CD14-positive monocyte (primary cell): ENCODE results near the gene WDFY4. TPM values are rescaled to one million over a fixed set of nuclear protein-coding genes. Genes with fewer than 3 reads are reported as not detected.

ENCODE experiments used
- DNase-seq, 3 donors: peaks; one replicate each; pipeline ENCODE4 v3.0.0-alpha.2; 2011 to 2022
- H2AFZ ChIP-seq: 2 replicates; pipeline ENCODE4 v1.6.0; 2012; ENCODE audit warnings: mild to moderate bottlenecking, low read depth, low read length, inconsistent platforms; ENCODE audit not compliant: insufficient read depth, poor library complexity, severe bottlenecking
- H3K27ac ChIP-seq, 2 donors: 1 replicate in 1 of 2; 2 replicates in 1 of 2; pipeline ENCODE4 v1.5.1; 2012 to 2013; ENCODE audit warnings: low read length in 2 of 2, control low read depth in 1 of 2, inconsistent platforms in 1 of 2, low read depth in 1 of 2, mild to moderate bottlenecking in 1 of 2
- H3K27me3 ChIP-seq, 2 donors: one replicate each; pipeline versions ENCODE4 v1.6.0 to v1.6.1; 2011 to 2013; ENCODE audit warnings: low read length in 2 of 2; ENCODE audit not compliant: control insufficient read depth in 2 of 2, insufficient read depth in 2 of 2
- H3K36me3 ChIP-seq, 2 donors: replicated peaks in 1 of 2; 1 replicate in 1 of 2; 2 replicates in 1 of 2; pipeline versions ENCODE4 v1.5.1 to v1.6.1; 2012 to 2013; ENCODE audit warnings: low read length in 2 of 2, control low read depth in 1 of 2, inconsistent platforms in 1 of 2, mild to moderate bottlenecking in 1 of 2; ENCODE audit not compliant: insufficient read depth in 2 of 2, control insufficient read depth in 1 of 2
- H3K4me1 ChIP-seq, 2 donors: 1 replicate in 1 of 2; 2 replicates in 1 of 2; pipeline versions ENCODE4 v1.5.1 to v1.6.1; 2012 to 2013; ENCODE audit warnings: low read length in 2 of 2, control low read depth in 1 of 2, inconsistent platforms in 1 of 2, mild to moderate bottlenecking in 1 of 2, moderate library complexity in 1 of 2; ENCODE audit not compliant: insufficient read depth in 2 of 2, control insufficient read depth in 1 of 2
- H3K4me2 ChIP-seq: replicated peaks from 2 replicates; pipeline ENCODE3; 2012; ENCODE audit warnings: low read length, moderate library complexity, mild to moderate bottlenecking; ENCODE audit not compliant: poor library complexity, severe bottlenecking; ENCODE audit errors: extremely low read depth
- H3K4me3 ChIP-seq, 3 experiments: fragments of 200-600 bp in 1 of 3; sonication (generic) in 1 of 3; replicated peaks in 1 of 3; 1 replicate in 2 of 3; 2 replicates in 1 of 3; pipeline ENCODE4 v1.5.1; 2011 to 2013; ENCODE audit warnings: low read length in 3 of 3, mild to moderate bottlenecking in 3 of 3, control low read depth in 2 of 3, low read depth in 2 of 3, inconsistent platforms in 1 of 3, moderate library complexity in 1 of 3
- H3K79me2 ChIP-seq: 2 replicates; pipeline ENCODE4 v1.6.0; 2012; ENCODE audit warnings: mild to moderate bottlenecking, control low read depth, inconsistent platforms, low read length, moderate library complexity; ENCODE audit not compliant: insufficient read depth
- H3K9ac ChIP-seq: 2 replicates; pipeline ENCODE4 v1.6.0; 2017; ENCODE audit warnings: low read length, mild to moderate bottlenecking; ENCODE audit not compliant: insufficient read depth, poor library complexity, severe bottlenecking
- H3K9me3 ChIP-seq, 2 donors: replicated peaks in 1 of 2; 1 replicate in 1 of 2; 2 replicates in 1 of 2; pipeline versions ENCODE4 v1.5.1 to v1.6.1; 2012 to 2013; ENCODE audit warnings: low read length in 2 of 2, control low read depth in 1 of 2; ENCODE audit not compliant: control insufficient read depth in 1 of 2, insufficient read depth in 1 of 2
- H4K20me1 ChIP-seq: 2 replicates; pipeline ENCODE4 v1.6.0; 2012; ENCODE audit warnings: mild to moderate bottlenecking, low read length, control low read depth, moderate library complexity; ENCODE audit not compliant: insufficient read depth
- H3K27ac Mint-ChIP-seq, 7 donors: one replicate each; pipeline ENCODE4 v1.8.0; 2020; ENCODE audit warnings: mild to moderate bottlenecking in 7 of 7, mixed read lengths in 7 of 7, moderate library complexity in 6 of 7, inconsistent platforms in 2 of 7
- H3K27me3 Mint-ChIP-seq, 3 donors: one replicate each; pipeline ENCODE4 v1.8.0; 2021 to 2022; ENCODE audit warnings: low read depth in 3 of 3, mild to moderate bottlenecking in 3 of 3, mixed read lengths in 3 of 3, moderate library complexity in 3 of 3, inconsistent platforms in 1 of 3
- H3K36me3 Mint-ChIP-seq, 2 donors: one replicate each; pipeline ENCODE4 v1.8.0; 2020; ENCODE audit warnings: mixed read lengths in 2 of 2, inconsistent platforms in 1 of 2, mild to moderate bottlenecking in 1 of 2
- H3K4me1 Mint-ChIP-seq: one replicate; pipeline ENCODE4 v1.8.0; 2020; ENCODE audit warnings: mild to moderate bottlenecking, mixed read lengths
- H3K4me3 Mint-ChIP-seq, 2 donors: one replicate each; pipeline ENCODE4 v1.8.0; 2020; ENCODE audit warnings: mild to moderate bottlenecking in 2 of 2, mixed read lengths in 2 of 2, moderate library complexity in 1 of 2
- H3K9me3 Mint-ChIP-seq, 7 donors: one replicate each; pipeline ENCODE4 v1.8.0; 2020 to 2022; ENCODE audit warnings: mixed read lengths in 7 of 7, mild to moderate bottlenecking in 6 of 7, moderate library complexity in 6 of 7, inconsistent platforms in 2 of 7
- CTCF ChIP-seq: fragments of 200-600 bp; IDR thresholded peaks from one replicate; pipeline ENCODE4 v1.8.0; 2022; ENCODE audit warnings: antibody characterized with exemption, mild to moderate bottlenecking
- WGBS: methylation state at CpG from one replicate; pipeline ENCODE4 v1.1.5; 2013; ENCODE audit warnings: missing lambda C conversion rate; ENCODE audit not compliant: insufficient coverage; 5-methylcytosine and 5-hydroxymethylcytosine counted together
- intact Hi-C, 2 donors: fragments of 100-400 bp; cut with micrococcal nuclease; formaldehyde crosslinking; loops; one replicate each; pipeline versions ENCODE4 v1.15.0 to v1.15.1; 2023
- polyA plus RNA-seq, 3 donors: library from polyadenylated mRNA; depleted of rRNA in 1 of 3; unstranded in 2 of 3; stranded (reverse) in 1 of 3; fragments of 300-500 nt in 2 of 3; fragments of >200 nt in 1 of 3; fragmentation: Illumina TruSeq in 2 of 3; gene quantifications; 1 replicate in 2 of 3; 2 replicates in 1 of 3; pipeline ENCODE4 v1.2.3, GENCODE V29; 2012 to 2021

WDFY4 gene
- polyA plus RNA-seq, 3 donors, result 7.5 to 36.1 (median 9.8) TPM

GRCh38 chr10:48834189-48834965, 149.7 kb downstream of the WDFY4 start:
- Histone ChIP-seq H3K4me3 (no peak overlapping the region), H3K79me2 (no peaks in the 10 kb centered on the region), H3K9me3 (no peaks in the 10 kb centered on the region), H3K36me3 (peaks cover 94 to 100% of the 10 kb centered on the region in 2 donors), H3K9ac (no peak overlapping the region), H3K4me2 (no peak overlapping the region), H3K4me1 (no peaks in the 10 kb centered on the region), H3K27ac (no peak overlapping the region), H3K27me3 (no peaks in the 10 kb centered on the region), H4K20me1 (no peaks in the 10 kb centered on the region), H2AFZ (no peak overlapping the region)
- Mint-ChIP-seq H3K9me3 (peaks cover 0 to 6% (median 4%) of the 10 kb centered on the region in 7 donors), H3K36me3 (peaks cover 89 to 97% of the 10 kb centered on the region in 2 donors), H3K27ac (no peak overlapping the region), H3K4me3 (no peak overlapping the region), H3K4me1 (no peaks in the 10 kb centered on the region), H3K27me3 (peaks cover 0 to 5% (median 0%) of the 10 kb centered on the region in 3 donors)
- WGBS, result 93% methylated on average over 2 of the region's 2 CpGs
- no peak for DNase-seq
- intact Hi-C loops, result no loop called here
- no peak for TF ChIP-seq CTCF

GRCh38 chr10:48835781-48836180, 151.1 kb downstream of the WDFY4 start:
- peaks cover 0 to 3% (median 0%) of the 10 kb centered on the region in 3 donors for H3K27me3 Mint-ChIP-seq
- Histone ChIP-seq H4K20me1 (no peaks in the 10 kb centered on the region), H3K36me3 (peaks cover 95 to 100% of the 10 kb centered on the region in 2 donors), H3K79me2 (no peaks in the 10 kb centered on the region), H3K4me1 (no peaks in the 10 kb centered on the region), H3K4me2 (no peak overlapping the region), H3K9me3 (no peaks in the 10 kb centered on the region), H3K4me3 (no peak overlapping the region), H3K9ac (no peak overlapping the region), H2AFZ (no peak overlapping the region), H3K27ac (no peak overlapping the region), H3K27me3 (no peaks in the 10 kb centered on the region)
- DNase-seq, result no peak
- H3K9me3 Mint-ChIP-seq, result peaks cover 0 to 6% (median 4%) of the 10 kb centered on the region in 7 donors
- peaks cover 87 to 96% of the 10 kb centered on the region in 2 donors for H3K36me3 Mint-ChIP-seq
- WGBS, result no CpG with 5 or more reads among the region's 2 CpGs
- intact Hi-C loops, result no loop called here
- no peak overlapping the region for H3K4me3 Mint-ChIP-seq
- no peak for TF ChIP-seq CTCF
- H3K27ac Mint-ChIP-seq, result no peak overlapping the region
- no peaks in the 10 kb centered on the region for H3K4me1 Mint-ChIP-seq
